ENCODE measurements around the gene RAET1E. TPM values are rescaled to one million over a fixed set of nuclear protein-coding genes. Genes with fewer than 3 reads are reported as not detected.

Gene RAET1E
- total and polyA plus RNA-seq, 2 donors (not counting 1 experiment from before 2014, with no cell fraction given) = not detected

DNA sequence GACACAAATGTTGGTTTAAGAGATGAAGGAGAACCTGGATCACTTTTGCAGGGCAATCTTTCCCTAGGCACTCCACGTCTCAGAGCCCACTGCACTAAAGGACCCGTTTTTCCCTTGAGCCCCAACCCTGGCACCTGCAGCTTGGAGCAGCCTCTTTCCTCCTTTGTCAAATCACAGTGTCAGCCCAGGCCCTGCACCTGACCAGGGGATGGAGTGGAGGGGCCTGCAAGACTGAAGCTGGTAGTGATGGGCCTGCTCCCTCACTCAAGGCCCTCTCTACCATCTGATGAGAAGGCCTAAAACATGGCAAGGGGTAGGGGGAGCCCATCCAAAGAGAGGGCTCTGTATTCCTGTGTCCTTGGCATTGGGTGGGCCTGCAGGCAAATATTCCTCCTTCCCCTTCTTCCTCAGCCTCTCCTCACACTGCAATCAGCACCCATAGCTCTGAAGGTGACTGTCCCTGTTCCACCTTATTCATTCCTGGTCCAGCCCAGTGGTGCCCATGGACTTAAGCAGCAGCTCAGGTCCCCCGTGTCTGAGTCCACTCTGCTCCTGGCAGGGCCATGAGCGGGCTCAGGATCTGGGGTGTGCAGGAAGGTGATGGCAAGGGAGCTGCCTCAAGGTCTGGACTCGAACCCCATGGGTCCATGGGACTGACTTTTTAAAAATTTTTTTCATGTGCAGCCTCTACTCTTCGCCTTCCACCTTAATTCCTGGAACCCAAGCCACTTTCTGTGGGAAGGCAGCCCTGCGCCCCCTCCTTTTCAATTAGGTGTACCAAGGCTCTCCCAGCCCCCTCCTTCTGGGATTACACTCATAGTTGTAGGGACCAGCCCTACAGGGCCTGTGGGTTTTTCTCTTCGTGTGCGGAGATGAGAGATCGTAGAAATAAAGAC, 18.3 kb upstream of the RAET1E start:
- H3K36me3 ChIP-seq (replicated peaks in 1 of 2; ENCODE audit: control extremely low read depth in 1 of 2, control insufficient read depth in 1 of 2, extremely low read depth in 1 of 2, insufficient read depth in 2 of 2, low read length in 1 of 2) = no peaks in the 10 kb centered on the region
- peaks cover 0 to 27% (median 0%) of the 10 kb centered on the region in 4 experiments for H3K27me3 ChIP-seq (replicated peaks in 1 of 4; ENCODE audit: control extremely low read depth in 1 of 4, control insufficient read depth in 3 of 4, insufficient read depth in 4 of 4, low read length in 3 of 4)
- Mint-ChIP-seq H3K27ac (no peak overlapping the region), H3K4me3 (no peak overlapping the region), H3K4me1 (no peaks in the 10 kb centered on the region), H3K9me3 (ENCODE audit: insufficient read depth) (no peaks in the 10 kb centered on the region), H3K27me3 (peaks cover 53% of the 10 kb centered on the region)
- ChIA-PET CTCF (no interaction called here), POLR2A (no interaction called here)
- no peak for DNase-seq
- intact Hi-C loops (cut with micrococcal nuclease) = no loop called here
- no peak overlapping the region for H2AFZ ChIP-seq (ENCODE audit: insufficient read depth, low read depth, low read length, poor library complexity, severe bottlenecking)
- TF ChIP-seq EZH2 (IDR thresholded peaks at IDR 0.05; ENCODE audit: borderline replicate concordance, insufficient read depth, low read depth, low read length, poor library complexity, severe bottlenecking) (no peak), CTCF (IDR thresholded peaks at IDR 0.05) (no peak)
- no peaks in the 10 kb centered on the region for H3K4me1 ChIP-seq (ENCODE audit: control insufficient read depth in 2 of 2, insufficient read depth in 2 of 2, low read length in 2 of 2)
- 90% methylated on average over 8 of the region's 10 CpGs for WGBS (ENCODE audit: insufficient coverage)
- no peaks in the 10 kb centered on the region for H3K9me3 ChIP-seq (ENCODE audit: control extremely low read depth in 1 of 3, control insufficient read depth in 2 of 3, insufficient read depth in 1 of 3, low read length in 2 of 3)
- H3K4me3 ChIP-seq (ENCODE audit: control extremely low read depth in 1 of 5, extremely low read depth in 1 of 5, insufficient read depth in 1 of 5, low read depth in 2 of 5, low read length in 4 of 5) = no peak overlapping the region
- H3K9ac ChIP-seq (ENCODE audit: low read length) = no peak overlapping the region
- H3K4me2 ChIP-seq (replicated peaks; ENCODE audit: low read depth, low read length, poor library complexity, severe bottlenecking) = no peak overlapping the region
- H3K27ac ChIP-seq (ENCODE audit: low read length in 2 of 2) = no peak overlapping the region
- no peaks in the 10 kb centered on the region for H4K20me1 ChIP-seq (ENCODE audit: control insufficient read depth, insufficient read depth, low read length, poor library complexity, severe bottlenecking)
- ATAC-seq (ENCODE audit: low read depth) = no peak
- no peaks in the 10 kb centered on the region for H3K79me2 ChIP-seq (ENCODE audit: control insufficient read depth, insufficient read depth, low read length)

All from B cell (primary cell).